BJ (cell line): ENCODE measurements around the gene NBPF4. TPM values are rescaled to one million over a fixed set of nuclear protein-coding genes. Genes with fewer than 3 reads are reported as not detected.

Experiments used
- CTCF ChIA-PET: fragments of 350-600 bp; formaldehyde crosslinking; extraction: SDS; loops from one replicate; lab custom pipeline; 2021; ENCODE audit warnings: antibody characterized with exemption, inconsistent platforms; lab: Yijun Ruan, JAX
- POLR2A ChIA-PET: fragments of 300-600 bp; sonication (Branson Sonifier 250); formaldehyde crosslinking; extraction: SDS; loops from one replicate; lab custom pipeline; 2021; ENCODE audit warnings: antibody characterized with exemption; lab: Charles Lee
- DNase-seq: peaks from one replicate; pipeline ENCODE4 v3.0.0-alpha.2; 2011; ENCODE audit warnings: low read depth
- H3K27me3 ChIP-seq: 2 replicates; pipeline ENCODE4 v1.6.0; 2011; ENCODE audit warnings: low read length; ENCODE audit not compliant: control insufficient read depth, insufficient read depth
- H3K36me3 ChIP-seq: 2 replicates; pipeline ENCODE4 v1.5.1; 2011; ENCODE audit warnings: low read length; ENCODE audit not compliant: control insufficient read depth, insufficient read depth
- H3K4me3 ChIP-seq: 2 replicates; pipeline ENCODE4 v1.5.1; 2011; ENCODE audit warnings: low read depth, mild to moderate bottlenecking, control low read depth, low read length
- CTCF ChIP-seq: IDR thresholded peaks from 2 replicates; pipeline ENCODE4 v1.5.1; 2011; ENCODE audit warnings: low read depth, mild to moderate bottlenecking, control low read depth, inconsistent platforms, low read length, moderate library complexity; ENCODE audit not compliant: insufficient read depth
- polyA plus RNA-seq: library from polyadenylated mRNA; depleted of rRNA; stranded (reverse); fragments of >200 nt; gene quantifications from 2 replicates; pipeline ENCODE4 v1.2.3, GENCODE V29; 2011

Gene NBPF4
- polyA plus RNA-seq, 1 experiment = not detected

GRCh38 chr1:108190686-108191416, 53.0 kb downstream of the NBPF4 start:
- no peaks in the 10 kb centered on the region for H3K27me3 ChIP-seq
- DNase-seq = no peak
- CTCF ChIA-PET = interaction anchor here (0.6 to 1.5 kb wide), 2 partner anchors 10 to 39 kb away, joined by 3 to 6 read pairs; no protein-coding TSS in a partner anchor
- H3K4me3 ChIP-seq = no peak overlapping the region
- H3K36me3 ChIP-seq = peaks cover 10% of the 10 kb centered on the region
- no peak for TF ChIP-seq CTCF
- POLR2A ChIA-PET = no interaction called here

GRCh38 chr1:108190001-108190634, 53.8 kb downstream of the NBPF4 start:
- TF ChIP-seq CTCF = no peak
- POLR2A ChIA-PET = interaction anchor here (0.6 kb wide), 1 partner anchor 10 kb away, joined by 5 read pairs; the partner anchor contains the start of gene SLC25A24
- CTCF ChIA-PET = interaction anchor here (0.6 to 1.5 kb wide), 2 partner anchors 9 to 38 kb away, joined by 3 to 6 read pairs; no protein-coding TSS in a partner anchor

GRCh38 chr1:108188801-108189200, 55.1 kb downstream of the NBPF4 start:
- peaks cover 6% of the 10 kb centered on the region for H3K36me3 ChIP-seq
- TF ChIP-seq CTCF = no peak
- no peaks in the 10 kb centered on the region for H3K27me3 ChIP-seq
- H3K4me3 ChIP-seq = no peak overlapping the region
- ChIA-PET CTCF (no interaction called here), POLR2A (no interaction called here)
- DNase-seq = no peak

More at GRCh38 chr1:108190001-108190634, 53.8 kb downstream of the NBPF4 start:
- DNase-seq = no peak
- Histone ChIP-seq H3K36me3 (peaks cover 9% of the 10 kb centered on the region), H3K4me3 (no peak overlapping the region), H3K27me3 (no peaks in the 10 kb centered on the region)

- ChIA-PET POLR2A (no interaction called here), CTCF (interaction anchor here (1.2 kb wide), 1 partner anchor 11 kb away, joined by 3 read pairs; no protein-coding TSS in a partner anchor)
- DNase-seq = no peak
- Histone ChIP-seq H3K4me3 (no peak overlapping the region), H3K27me3 (no peaks in the 10 kb centered on the region), H3K36me3 (peaks cover 1% of the 10 kb centered on the region)
- TF ChIP-seq CTCF = no peak
These were observed 60.7 kb downstream of the NBPF4 start for GRCh38 chr1:108182959-108183700.

GRCh38 chr1:108179018-108179417, 64.9 kb downstream of the NBPF4 start:
- no peak for TF ChIP-seq CTCF
- POLR2A ChIA-PET = interaction anchor here (0.6 kb wide), 1 partner anchor 381 kb away, joined by 5 read pairs; no protein-coding TSS in a partner anchor
- Histone ChIP-seq H3K36me3 (peaks cover 4% of the 10 kb centered on the region; the same call in 1 of the 2 replicates), H3K27me3 (no peaks in the 10 kb centered on the region), H3K4me3 (no peak overlapping the region)
- CTCF ChIA-PET = no interaction called here
- no peak for DNase-seq
